Peyer's patch (tissue), 4 donors: ENCODE measurements around the gene ZNF148.

ENCODE experiments used
- POLR2A ChIP-seq, 2 donors: fragments of 450-650 bp; IDR thresholded peaks; one replicate each; pipeline ENCODE4 v1.5.1; 2017; ENCODE audit warnings: antibody characterized with exemption in 2 of 2, mild to moderate bottlenecking in 2 of 2, moderate library complexity in 2 of 2
- TF ChIP-seq, protein P1 (sequence below), 6 experiments: fragments of 450-650 bp in 4 of 6; fragments of 200-600 bp in 2 of 6; sonication (generic) in 1 of 6; IDR thresholded peaks; one replicate each; pipeline ENCODE4 v1.5.1; 2017 to 2019; ENCODE audit warnings: antibody characterized with exemption in 6 of 6, mild to moderate bottlenecking in 3 of 6, moderate library complexity in 1 of 6

DNA sequence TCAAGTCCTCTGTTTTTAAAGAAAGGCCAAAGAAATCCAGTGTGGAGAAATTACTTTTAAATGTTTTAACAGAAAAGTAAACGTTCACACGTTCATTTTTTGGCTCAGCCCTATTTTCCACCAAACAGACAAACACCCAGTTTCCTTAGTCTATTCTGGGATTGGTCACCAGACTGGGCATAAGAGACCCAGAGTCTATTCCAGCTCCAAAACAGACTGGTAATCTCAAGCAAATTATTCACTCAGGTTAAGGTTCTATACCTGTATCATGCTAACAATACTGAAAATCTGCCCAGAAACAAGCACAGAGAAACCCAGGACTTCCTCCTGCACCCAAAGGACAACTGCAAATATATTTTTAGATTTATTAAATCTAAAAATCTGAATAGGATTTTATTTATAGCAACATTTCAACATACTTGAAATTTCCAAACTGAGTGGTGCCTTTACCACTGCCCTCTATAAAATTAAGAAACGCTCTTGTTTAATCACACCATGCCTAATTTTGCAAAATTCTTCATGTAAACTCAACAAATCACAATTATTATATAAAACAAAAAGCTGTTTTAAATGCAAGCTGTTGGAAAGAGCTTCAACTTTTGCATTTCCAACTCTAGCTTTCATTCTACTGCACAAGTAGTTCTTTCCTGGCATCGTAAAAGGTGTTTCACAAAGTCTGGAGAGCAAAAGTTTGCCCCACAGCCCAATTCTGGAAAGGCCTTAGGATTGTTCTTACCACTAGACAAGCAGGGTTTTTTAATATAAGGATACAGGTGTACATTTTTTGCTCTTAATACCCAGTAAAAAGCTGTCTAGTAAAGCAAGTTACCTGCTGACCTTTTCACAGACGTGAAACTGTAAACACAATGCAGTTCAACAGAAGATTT is 18.7 kb downstream of the ZNF148 start:
- TF ChIP-seq, protein P1, sequence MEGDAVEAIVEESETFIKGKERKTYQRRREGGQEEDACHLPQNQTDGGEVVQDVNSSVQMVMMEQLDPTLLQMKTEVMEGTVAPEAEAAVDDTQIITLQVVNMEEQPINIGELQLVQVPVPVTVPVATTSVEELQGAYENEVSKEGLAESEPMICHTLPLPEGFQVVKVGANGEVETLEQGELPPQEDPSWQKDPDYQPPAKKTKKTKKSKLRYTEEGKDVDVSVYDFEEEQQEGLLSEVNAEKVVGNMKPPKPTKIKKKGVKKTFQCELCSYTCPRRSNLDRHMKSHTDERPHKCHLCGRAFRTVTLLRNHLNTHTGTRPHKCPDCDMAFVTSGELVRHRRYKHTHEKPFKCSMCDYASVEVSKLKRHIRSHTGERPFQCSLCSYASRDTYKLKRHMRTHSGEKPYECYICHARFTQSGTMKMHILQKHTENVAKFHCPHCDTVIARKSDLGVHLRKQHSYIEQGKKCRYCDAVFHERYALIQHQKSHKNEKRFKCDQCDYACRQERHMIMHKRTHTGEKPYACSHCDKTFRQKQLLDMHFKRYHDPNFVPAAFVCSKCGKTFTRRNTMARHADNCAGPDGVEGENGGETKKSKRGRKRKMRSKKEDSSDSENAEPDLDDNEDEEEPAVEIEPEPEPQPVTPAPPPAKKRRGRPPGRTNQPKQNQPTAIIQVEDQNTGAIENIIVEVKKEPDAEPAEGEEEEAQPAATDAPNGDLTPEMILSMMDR (IDR thresholded peaks at IDR 0.05): no peak
- TF ChIP-seq POLR2A (IDR thresholded peaks at IDR 0.05): no peak
